Measurements from ENCODE around the gene LCN6.
"Not testable (repeated sequence)": the region's sequence is repeated elsewhere in the genome, so short reads cannot be mapped to it uniquely, and the experiment has no call there.

Gene LCN6

DNA sequence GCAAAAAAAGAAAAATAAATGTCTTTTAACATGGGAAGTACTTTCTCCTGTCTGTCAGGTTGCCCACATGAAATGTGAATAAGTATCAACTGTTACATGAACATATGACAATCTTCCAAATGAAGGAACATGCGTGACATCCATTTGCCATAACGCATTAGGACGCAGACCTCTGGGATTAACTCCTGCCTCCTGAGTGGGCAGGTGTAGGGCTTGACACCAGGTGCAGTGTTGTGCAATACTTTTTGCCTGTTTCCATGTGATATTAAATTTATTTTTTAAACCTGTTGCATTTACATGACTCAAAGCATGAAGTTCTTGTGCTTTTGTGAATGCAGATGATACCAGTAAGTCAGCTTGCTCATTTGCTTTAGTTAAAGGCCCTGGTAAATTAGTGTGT is 34.1 kb upstream of the LCN6 start:
- no peak for DNase-seq

DNA sequence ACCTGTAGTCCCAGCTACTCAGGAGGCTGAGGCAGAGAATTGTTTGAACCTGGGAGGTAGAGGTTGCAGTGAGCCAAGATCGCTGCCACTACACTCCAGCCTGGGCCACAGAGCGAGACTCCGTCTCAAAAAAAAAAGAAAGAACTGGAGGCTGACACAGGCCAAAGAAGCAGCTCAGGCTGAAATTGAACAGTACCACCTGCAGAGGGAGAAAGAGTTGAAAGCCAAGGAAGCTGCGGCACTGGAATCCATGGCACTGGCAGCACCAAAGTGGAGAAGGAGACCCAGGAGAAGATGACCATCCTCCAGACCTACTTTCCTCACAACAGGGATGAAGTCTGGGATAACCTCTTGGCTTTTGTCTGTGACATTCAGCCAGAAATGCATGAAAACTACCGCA is 31.5 kb upstream of the LCN6 start:
- no peak for DNase-seq

DNA sequence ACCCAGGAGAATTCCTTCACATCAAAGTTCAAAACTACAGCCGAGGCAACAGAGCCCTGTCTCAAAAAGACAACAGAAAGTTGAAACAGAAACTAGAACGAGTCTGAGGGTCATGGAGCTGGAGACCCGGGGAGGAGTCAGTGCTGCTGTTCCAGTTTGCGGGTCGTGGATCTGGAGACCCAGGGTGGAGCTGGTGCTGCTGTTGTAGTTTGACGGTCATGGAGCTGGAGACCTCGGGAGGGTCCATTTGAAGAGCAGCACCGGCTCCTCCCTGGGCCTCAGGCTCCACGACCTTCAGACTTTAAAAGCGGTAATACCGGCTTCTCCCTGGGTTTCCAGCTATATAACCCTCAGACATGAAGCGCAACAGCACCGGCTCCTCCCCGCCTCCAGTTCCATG is 29.0 kb upstream of the LCN6 start:
- DNase-seq, result no peak

DNA sequence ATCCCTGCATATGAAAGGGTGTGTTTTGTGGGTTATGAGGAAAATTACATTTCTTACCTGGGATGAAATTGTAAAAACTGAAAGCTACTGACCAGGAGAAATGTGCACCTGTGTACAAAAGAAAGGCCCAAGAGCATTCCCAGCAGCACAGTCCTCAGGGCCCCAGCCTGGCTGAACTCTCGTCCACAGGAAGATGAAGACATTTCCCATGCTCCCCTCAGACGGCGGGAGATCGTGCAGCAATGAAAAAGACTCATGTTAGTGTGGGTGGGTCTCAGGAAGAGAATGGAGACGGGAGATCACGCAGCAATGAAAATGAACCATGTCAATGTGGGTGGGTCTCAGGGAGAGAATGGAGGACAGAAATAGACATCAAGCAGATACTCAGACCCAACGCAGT is 28.6 kb upstream of the LCN6 start:
- no peak for DNase-seq

DNA sequence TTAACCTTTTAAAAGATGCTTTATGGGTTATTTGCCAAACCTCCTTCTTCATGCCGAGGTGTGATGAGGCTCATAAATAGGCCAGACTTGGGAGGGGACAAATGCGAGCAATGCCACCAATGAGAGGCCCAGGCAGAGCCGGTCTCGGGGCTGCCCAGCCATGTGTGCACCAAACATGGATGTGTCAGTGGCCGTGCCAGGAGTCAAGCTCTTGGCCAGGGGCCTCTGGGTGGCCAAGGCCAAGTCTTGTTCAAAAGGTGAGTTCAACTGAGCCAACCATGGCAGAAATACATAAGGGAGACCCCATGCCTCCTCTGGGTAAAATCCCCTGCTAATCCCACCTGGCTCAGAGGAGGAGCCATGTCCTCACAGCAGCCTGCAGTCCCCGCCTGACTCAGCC is 26.9 kb upstream of the LCN6 start:
- DNase-seq, result no peak

DNA sequence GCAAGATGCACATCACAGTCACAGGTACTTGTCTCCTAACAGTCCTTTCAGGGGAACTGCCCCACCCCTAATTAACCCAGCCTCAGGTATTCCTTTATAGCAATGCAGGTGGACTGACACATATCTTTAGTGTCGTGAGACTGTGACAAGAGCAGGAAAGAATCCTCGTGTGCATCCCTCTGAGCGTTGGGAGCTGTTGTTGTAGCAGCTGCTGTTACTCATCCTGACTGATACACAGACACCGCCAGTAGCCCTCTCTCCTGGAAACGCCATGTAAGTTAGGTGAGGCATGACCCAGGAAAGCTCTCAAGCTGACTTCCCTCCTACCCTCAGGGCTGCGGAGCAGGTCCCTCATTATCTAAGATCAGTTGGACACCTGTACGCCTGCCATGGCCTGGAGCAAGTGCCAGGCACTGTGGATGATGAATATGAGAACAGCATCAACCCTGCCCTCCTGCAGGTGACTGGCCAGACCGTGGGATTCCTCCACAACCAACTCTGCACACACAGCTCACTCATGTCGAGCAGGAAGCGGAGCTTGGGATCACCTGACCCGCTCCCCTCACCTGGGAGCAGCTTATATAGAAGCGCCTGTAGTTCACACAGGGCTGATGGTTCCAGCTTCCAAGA is 26.2 kb upstream of the LCN6 start:
- no peak for DNase-seq

DNA sequence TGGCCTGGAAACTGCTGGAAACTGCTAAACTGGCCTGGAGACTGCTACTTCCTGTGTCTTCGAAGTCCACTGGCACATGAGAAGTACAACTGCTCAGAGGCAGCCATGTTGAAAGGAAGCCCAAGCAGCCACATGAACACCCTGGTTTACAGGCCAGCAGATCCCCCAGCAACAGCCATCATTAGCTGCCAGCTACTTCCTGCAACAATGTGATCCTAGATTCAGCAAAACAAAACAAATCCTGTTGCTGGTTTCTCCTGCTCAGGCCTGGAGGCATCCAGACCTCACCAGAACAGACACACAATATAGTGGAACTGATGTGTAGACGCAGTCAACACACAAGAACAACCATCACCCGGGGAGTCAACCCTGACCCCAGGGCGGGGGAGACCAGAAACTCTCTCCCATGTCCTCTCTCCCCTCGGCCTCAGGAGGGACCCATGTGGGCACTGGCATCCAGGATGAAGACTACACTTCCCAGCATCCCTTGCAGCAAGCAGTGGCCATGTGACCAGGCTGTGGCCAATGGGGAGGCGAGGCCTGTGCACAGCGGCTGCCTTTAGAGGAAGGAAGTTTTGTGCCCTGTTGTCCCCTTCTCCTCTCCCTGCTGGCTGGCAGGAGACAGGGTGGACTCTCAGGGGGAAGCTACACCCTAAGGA is 25.2 kb upstream of the LCN6 start:
- peak; percentile 76 for DNase-seq

DNA sequence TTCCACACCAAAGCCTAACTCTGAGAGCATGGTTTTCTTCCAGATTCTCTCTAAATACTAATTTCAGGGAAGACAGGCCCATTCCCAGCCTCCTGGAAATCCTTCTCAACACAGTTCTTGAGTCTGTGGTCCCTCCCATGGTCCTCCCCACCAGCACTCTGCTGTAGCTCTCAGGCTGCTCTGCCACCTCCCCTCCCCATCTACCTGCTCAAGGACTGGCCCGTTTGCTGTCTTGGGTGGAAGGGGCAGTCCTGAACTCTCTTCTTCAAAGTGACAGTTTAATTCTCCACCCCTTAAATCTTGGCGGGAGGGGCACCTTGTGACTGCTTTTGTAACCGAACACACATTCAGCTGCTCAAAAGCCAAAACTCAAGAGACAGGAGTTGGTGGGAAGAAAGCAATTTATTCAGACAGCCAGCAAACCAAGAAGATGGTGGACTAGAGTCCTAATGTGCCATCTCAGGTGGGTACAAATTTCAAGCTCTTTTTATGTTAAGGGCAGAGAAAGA is 23.6 kb upstream of the LCN6 start:
- no peak for DNase-seq

DNA sequence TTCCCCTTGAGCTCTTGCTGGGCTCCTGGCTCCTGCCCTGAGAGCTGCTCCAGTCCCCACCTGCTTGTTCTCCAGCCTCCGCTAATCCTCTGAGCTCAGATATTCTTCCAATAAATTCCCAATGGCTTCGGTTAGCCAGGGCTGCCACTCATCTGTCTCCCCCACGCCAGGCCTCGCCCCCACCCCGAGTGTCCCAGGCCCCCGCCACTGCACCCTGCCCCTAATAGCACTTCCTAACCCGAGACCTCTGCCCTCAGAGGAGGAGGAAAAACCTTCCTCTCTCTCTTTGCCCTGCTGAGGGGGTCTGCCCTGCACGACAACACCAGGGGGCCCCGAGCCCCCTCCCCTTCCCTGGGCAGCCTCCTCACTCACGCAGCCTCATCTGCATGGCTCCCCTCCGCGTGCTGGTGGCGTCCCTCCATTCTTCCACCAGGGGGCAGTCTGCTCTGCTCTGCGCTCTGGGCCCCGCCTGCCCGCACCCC is 21.4 kb upstream of the LCN6 start:
- peak; percentile 78 for DNase-seq

DNA sequence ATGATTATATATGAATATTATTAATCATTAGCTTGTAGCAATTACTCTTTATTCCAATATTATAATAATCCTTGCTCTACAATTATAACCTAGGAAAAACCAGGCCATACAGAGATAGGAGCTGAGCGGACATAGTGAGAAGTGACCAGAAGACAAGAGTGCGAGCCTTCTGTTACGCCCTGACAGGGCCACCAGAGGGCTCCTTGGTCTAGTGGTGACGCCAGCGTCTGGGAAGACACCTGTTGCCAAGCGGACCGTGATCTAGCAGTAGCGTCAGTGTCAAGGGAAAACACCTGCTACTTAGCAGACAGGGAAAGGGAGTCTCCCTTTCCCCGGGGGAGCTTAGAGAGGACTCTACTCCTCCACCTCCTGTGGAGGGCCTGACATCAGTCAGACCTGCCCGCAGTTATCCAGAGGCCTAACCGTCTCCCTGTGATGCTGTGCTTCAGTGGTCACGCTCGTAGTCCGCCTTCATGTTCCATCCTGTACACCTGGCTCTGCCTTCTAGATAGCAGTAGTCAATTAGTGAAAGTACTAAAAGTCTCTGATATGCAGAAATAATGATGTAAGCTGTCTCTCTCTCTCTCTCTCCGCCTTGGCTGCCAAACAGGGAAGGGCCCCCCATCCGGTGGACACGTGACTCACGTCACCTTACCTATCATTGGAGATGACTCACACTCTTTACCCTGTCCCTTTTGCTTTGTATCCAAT is 18.2 kb upstream of the LCN6 start:
- peak; percentile 83 for DNase-seq

DNA sequence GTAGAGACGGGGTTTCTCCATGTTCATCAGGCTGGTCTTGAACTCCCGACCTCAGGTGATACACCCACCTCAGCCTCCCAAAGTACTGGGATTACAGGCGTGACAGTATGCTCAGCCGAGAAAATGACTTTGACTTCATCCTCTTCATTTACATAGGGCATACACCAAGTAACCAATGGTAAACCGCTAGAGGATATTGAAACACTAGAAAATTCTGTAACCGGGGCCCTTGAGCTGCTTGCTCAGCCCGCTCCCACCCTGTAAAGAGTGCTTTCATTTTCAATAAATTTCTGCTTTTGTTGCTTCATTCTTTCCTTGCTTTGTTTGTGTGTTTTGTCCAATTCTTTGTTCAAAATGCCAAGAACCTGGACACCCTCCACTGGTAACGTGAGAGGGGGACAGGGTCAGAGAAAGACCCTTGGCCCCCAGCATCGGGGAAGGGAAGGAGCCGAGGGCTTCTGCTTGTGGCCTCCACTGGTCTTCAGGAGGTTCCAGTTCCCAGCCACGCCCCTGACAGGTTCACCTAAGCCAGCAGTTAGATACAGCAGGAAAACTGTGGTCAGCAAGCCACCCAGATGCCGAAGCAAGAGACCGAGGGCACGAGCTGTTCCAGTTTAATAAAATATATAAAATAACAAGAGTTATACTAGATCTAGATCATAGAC is 17.6 kb upstream of the LCN6 start:
- DNase-seq, result not testable (repeated sequence)

DNA sequence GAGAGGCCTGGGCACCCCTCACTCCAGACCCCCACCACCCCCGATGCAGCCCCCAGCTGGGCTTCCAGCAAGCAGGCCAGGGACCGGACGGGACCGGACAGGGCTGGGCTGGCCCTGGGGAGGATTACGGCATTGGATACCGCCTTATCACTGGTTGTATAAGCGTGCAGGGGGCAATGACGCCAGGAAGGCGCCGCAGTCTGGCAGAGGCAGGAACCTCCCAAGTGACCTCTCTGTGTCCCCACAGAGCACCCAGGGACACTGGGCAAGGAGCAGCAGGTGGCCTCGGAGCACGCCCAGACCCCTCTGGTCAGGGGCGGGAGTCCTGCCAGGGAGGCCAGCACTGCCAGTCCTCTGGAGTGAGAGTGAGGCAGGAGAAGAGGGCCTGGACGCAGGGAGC is 16.7 kb upstream of the LCN6 start:
- DNase-seq, result no peak

DNA sequence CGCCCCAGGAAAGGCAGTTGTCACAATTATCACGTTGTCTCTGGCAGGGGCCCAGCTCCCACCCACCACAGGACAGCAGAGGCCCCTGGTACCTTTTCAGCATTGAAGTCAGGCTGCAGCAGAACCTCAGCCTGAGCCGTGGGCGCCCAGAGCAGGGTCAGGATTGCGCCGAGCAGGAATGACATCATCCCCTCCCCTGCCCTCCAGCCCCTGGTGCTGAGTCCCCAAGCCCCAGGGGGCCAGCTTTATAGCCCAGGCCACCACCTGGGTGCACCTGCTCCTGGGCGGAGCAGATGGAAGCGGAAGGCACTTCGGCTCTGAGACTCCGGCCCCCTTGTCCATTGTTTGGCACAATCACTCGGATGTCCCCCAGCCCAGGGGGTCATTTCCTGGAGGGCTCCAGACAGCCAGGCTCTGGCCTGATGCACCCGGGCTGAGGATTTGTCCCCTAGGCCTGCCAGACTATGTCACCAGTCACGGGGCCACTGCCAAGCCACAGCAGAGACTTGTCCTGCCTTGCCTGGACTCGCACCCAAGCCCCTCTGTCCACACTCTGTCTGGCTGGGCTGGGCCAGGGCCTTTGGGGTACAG is 16.1 kb upstream of the LCN6 start, which contains the start of gene LCN15:
LCN15 (minus strand) TSS at position 218 of the 591 bp plus-strand sequence; CDS start at position 188, 30 bp downstream.
- no peak for DNase-seq

DNA sequence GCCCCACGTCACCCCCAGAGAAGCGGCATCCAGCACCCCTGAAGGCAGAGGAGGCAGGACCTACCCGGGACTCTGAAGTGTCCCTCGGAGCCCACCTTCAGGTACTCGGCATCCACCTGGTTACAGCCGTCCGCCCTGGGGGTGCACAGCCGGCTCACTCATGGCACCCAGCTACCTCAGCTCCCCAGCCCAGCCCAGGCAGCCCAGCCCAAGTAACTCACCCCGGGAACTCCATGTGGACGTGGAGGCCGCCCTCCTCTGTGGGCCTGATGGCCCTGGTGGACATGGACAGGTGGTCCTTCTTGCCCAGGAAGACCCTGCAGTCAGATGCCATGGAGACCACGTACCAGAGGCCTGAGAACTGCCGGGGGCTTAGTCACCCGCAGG is 15.3 kb upstream of the LCN6 start:
- no peak for DNase-seq

DNA sequence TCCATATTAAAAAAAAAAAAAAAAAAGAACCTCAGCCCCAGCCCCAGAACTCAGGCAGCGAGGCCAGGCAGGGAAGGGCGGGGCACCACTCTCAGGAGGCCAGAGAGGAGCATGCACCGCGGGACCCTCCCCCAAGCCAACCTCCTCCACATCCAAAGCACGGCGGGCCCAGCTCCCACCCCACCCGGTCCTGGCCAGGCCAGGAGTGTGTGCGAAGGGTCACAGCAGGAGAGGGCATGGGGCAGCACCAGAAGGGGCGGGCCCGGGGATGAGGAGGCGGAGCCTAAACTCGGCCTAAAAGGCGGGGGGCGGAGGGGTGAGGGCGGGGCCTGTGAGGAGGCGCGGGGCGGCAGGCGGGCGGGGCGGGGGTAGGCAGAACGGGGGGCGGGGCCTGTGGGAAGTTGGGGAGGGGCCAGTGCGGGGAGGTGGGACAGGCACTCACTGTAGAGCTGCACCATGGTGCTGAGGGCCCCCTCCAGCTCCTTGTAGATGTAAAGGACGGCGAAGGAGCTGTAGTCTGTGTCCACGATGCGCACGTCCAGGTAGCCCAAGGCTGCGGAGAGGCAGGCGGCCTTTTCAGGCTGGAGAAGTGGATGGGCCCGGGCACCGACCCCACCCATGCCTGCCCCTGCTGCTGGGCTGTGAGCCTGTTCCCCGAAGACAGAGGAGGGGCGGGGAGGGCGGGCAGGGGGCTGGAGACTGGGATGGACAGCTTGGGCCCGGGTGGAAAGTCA is 14.8 kb upstream of the LCN6 start:
- peak; percentile 92 for DNase-seq

DNA sequence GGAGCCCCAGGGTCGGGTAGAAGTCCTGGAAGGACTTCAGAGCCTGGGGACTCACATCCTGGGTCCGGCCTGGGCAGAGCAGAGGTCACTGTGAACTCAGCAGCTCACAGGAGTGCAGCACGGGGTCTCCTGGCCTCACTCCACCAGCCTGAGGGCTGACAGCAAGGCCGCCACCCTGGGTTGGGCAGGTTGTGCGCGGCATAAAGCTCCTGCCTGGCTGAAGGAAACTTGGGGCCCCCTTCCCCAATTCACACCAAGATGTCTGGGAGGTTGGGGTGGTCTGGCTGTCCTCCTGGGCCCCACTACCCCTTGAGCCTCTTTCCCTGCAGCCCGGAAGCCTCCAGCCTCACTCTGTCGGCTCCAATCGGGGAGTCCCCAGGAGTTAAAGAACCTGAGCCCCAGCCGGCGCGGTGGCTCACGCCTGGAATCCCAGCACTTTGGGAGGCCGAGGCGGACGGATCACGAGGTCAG is 13.9 kb upstream of the LCN6 start:
- no peak for DNase-seq

DNA sequence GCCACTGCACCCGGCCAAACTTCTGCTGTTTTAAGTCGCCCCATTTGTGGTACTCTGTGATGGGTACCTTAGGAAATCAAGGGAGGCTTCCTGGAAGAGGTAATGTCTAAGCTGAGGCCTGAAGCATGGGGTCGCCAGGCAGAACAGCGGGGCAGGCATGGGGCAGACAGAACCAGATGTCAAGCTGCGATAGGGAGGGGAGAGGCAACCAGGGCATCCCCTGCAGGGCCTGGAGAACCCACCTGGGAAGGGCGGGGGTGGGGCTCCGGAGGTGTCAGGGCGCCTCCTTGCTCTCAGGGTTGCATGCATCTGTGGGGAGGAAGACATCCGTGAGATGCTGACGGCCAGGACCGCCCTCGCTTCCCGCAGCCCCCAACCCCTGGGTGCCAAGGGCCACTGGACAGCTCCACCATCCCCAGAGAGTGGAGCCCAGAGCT is 13.2 kb upstream of the LCN6 start:
- no peak for DNase-seq

DNA sequence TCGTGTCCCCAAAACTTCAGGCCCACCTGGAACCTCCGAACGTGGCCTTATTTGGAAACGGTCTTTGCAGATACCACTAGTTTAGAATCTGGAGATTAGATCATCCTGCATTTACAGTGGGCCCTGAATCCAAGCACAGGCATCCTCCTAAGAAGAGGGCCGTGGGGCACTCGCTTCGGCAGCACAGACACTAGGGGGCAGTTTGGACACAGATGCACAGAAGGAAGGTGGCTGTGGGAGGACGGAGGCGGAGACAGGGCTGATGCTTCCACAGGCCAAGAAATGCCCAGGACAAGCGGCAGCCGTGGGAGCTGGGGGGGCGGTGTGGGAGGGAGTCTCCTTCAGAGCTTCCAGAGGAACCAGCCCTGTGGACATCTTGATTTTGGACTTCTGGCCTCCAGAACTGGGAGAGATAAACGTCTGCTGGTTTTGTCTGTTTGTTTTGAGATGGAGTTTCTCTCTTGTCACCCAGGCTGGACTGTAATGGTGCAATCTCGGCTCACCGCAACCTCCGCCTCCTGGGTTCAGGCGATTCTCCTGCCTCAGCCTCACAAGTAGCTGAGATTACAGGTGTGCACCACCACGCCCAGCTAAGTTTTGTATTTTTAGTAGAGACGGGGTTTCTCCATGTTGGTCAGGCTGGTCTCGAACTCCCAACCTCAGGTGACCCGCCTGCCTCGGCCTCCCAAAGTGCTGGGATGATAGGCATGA is 12.7 kb upstream of the LCN6 start:
- peak; percentile 83 for DNase-seq

DNA sequence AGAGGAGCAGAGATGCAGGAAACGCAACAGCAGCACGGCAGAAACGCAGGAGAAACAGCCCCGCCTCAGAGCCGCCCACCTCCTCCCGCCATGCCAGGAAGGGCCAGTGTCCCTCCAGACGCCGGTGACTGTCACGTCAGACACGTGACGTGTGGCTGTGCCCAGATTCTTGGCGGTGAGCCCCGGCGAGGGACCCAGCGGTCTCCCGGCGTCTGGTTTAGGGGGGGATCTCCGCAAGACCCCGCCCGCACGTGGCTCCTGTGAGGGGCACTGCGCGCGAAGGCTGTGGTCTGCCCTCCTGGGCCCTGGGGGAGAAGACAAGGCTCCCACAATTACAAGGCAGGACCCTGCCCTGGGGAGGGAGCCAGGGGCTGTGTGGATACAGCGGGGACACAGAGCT is 12.1 kb upstream of the LCN6 start:
- no peak for DNase-seq

DNA sequence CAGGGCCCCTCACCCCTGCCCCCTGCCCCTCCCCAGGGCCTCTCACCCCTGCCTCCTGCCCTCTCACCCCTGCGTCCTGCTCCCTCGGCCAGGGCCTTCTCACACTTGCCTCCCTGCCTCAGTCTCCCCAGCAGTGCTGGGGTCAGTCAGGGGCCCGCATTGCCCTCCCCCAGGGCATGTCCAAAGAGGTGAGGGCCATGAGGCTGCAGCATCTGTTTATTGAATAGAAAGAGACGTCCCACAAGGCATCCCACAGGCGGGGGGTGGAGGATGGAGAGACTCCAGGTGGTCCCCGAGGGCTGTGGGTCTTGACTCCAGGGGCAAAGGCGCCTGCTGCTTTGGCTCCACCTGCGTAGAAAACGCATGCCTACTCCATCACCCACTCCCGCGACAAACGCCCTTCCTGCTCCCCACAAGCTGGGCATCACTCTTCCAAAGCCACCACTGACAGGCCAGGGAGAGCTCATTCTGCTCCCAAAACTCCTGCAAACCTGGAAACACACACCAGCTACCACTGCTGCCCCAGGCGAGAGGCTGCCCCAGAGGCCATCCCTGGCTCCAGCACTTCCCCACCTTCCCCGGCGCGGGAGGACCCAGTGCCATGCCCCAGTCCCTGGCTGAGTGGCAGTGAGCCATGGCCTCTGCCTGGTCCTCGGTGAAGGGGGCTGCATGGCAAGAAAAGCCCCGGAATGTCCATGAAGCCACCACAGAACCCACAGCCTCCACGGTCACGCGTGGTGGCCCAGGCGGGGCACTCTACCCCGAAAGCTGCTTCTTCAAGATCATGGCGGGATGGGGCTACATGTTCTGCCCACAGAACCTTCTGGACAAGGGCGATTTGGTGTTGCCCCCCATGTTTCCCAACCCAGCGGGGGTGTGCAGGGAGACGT is 11.4 kb upstream of the LCN6 start:
- no peak for DNase-seq
